Activated CD4-positive, alpha-beta T cell treated with anti-CD3 and anti-CD28 coated beads, Interleukin-2, amount 50 U/mL, for 1 hour (primary cell): ENCODE measurements around the gene HRH1.
"Not testable (repeated sequence)": the region's sequence is repeated elsewhere in the genome, so short reads cannot be mapped to it uniquely, and the experiment has no call there.

Experiments used
- DNase-seq: peaks from one replicate; pipeline ENCODE4 v3.0.0-alpha.2; 2020

The HRH1 gene

GRCh38 chr3:11154036-11154952 is at the start of gene HRH1:
TSS of gene HRH1 (plus strand) at chr3:11154493. CDS start at chr3:11259038, 104,545 bp downstream.
- DNase-seq, result no peak

GRCh38 chr3:11113316-11113715 is 41.0 kb upstream of the HRH1 start:
- not testable (repeated sequence) for DNase-seq

GRCh38 chr3:11115548-11115947 is 38.7 kb upstream of the HRH1 start:
- no peak for DNase-seq

GRCh38 chr3:11116336-11117059 is 37.8 kb upstream of the HRH1 start:
- DNase-seq, result no peak

GRCh38 chr3:11117591-11117990 is 36.7 kb upstream of the HRH1 start:
- DNase-seq, result no peak

GRCh38 chr3:11118181-11118682 is 36.1 kb upstream of the HRH1 start:
- no peak for DNase-seq

GRCh38 chr3:11120091-11120805 is 34.0 kb upstream of the HRH1 start:
- no peak for DNase-seq

GRCh38 chr3:11126653-11127052 is 27.6 kb upstream of the HRH1 start:
- no peak for DNase-seq

GRCh38 chr3:11128682-11129632 is 25.3 kb upstream of the HRH1 start:
- DNase-seq, result no peak

GRCh38 chr3:11130385-11130784 is 23.9 kb upstream of the HRH1 start:
- no peak for DNase-seq

GRCh38 chr3:11131371-11131770 is 22.9 kb upstream of the HRH1 start:
- DNase-seq, result no peak

- not testable (repeated sequence) for DNase-seq
These were observed 22.4 kb upstream of the HRH1 start for GRCh38 chr3:11131886-11132285.

GRCh38 chr3:11132861-11133260 is 21.4 kb upstream of the HRH1 start:
- DNase-seq, result no peak

GRCh38 chr3:11134794-11135193 is 19.5 kb upstream of the HRH1 start:
- no peak for DNase-seq

- DNase-seq, result no peak
These were observed 18.2 kb upstream of the HRH1 start for GRCh38 chr3:11136116-11136515.

GRCh38 chr3:11136830-11137626 is 17.3 kb upstream of the HRH1 start:
- DNase-seq, result no peak

- DNase-seq, result no peak
These were observed 16.7 kb upstream of the HRH1 start for GRCh38 chr3:11137627-11137959.

- DNase-seq, result no peak
These were observed 15.9 kb upstream of the HRH1 start for GRCh38 chr3:11138371-11138770.

GRCh38 chr3:11140030-11140712 is 14.1 kb upstream of the HRH1 start:
- no peak for DNase-seq

- no peak for DNase-seq
These were observed 13.6 kb upstream of the HRH1 start for GRCh38 chr3:11140713-11141104.

- DNase-seq, result no peak
These were observed 10.8 kb upstream of the HRH1 start for GRCh38 chr3:11143476-11143875.
